OCI-LY7 (cell line): Measurements from ENCODE around the gene FGFRL1.

ENCODE experiments used
- CTCF ChIP-seq: fragments of 200-600 bp; sonication (generic); conservative IDR thresholded peaks from 2 replicates; pipeline ENCODE4 v1.5.1; 2014; ENCODE audit warnings: mild to moderate bottlenecking, antibody characterized with exemption, low read length, moderate library complexity, mixed read lengths
- EZH2phosphoT487 ChIP-seq: fragments of 200-600 bp; sonication (generic); IDR thresholded peaks from 2 replicates; pipeline ENCODE4 v1.6.1; 2018; ENCODE audit warnings: low read depth, borderline replicate concordance, mild to moderate bottlenecking, mixed run types, antibody characterized with exemption, low read length, moderate library complexity, mixed read lengths

GRCh38 chr4:1027219-1027914 is 15.9 kb downstream of the FGFRL1 start:
- TF ChIP-seq CTCF, result no peak
- TF ChIP-seq EZH2phosphoT487, result no peak
